ENCODE measurements around the gene BRIP1. TPM values are rescaled to one million over a fixed set of nuclear protein-coding genes. Genes with fewer than 3 reads are reported as not detected.

BRIP1 gene
- polyA plus RNA-seq, 1 of the 3 experiments (the other 2 are of a cell fraction) = 2.0 TPM

GRCh38 chr17:61716225-61716829, 147.0 kb downstream of the BRIP1 start:
- no peak overlapping the region for H3K4me3 ChIP-seq (ENCODE audit: low read depth in 2 of 2, low read length in 1 of 2)
- no peaks in the 10 kb centered on the region for H3F3A ChIP-seq (replicated peaks; ENCODE audit: insufficient read depth)
- no peaks in the 10 kb centered on the region for H3K27me3 ChIP-seq (ENCODE audit: insufficient read depth)
- TF ChIP-seq ZBTB33 (IDR thresholded peaks at IDR 0.05; ENCODE audit: borderline replicate concordance, low read depth) (no peak), TEAD4 (IDR thresholded peaks at IDR 0.05; ENCODE audit: borderline replicate concordance, insufficient read depth) (no peak), MAX (IDR thresholded peaks at IDR 0.05; ENCODE audit: low read depth) (no peak), RAD21 (IDR thresholded peaks at IDR 0.05; ENCODE audit: low read length) (no peak), EP300 (IDR thresholded peaks at IDR 0.05; ENCODE audit: borderline replicate concordance in 1 of 2, low read depth in 1 of 2, low read length in 1 of 2) (no peak), FOXM1 (IDR thresholded peaks at IDR 0.05; ENCODE audit: low read depth) (no peak), SMC3 (IDR thresholded peaks at IDR 0.05; ENCODE audit: low read depth, low read length) (no peak), PBX3 (IDR thresholded peaks at IDR 0.05) (no peak), REST (IDR thresholded peaks at IDR 0.05; ENCODE audit: low read depth, low read length) (no peak), TAF1 (IDR thresholded peaks at IDR 0.05; ENCODE audit: borderline replicate concordance, low read depth, low read length) (no peak), USF2 (IDR thresholded peaks at IDR 0.05; ENCODE audit: borderline replicate concordance, low read depth, low read length) (no peak), MEF2A (IDR thresholded peaks at IDR 0.05; ENCODE audit: borderline replicate concordance, low read depth) (no peak), FOXJ3 (CRISPR knock-in tag; IDR thresholded peaks at IDR 0.05) (no peak)
- POLR2A ChIA-PET = no interaction called here
- H4K20me1 ChIP-seq (ENCODE audit: insufficient read depth) = no peaks in the 10 kb centered on the region
- no peak overlapping the region for H3K4me2 ChIP-seq
- no peaks in the 10 kb centered on the region; the same call in 1 of the 2 replicates for H3K79me2 ChIP-seq (ENCODE audit: insufficient read depth)
- peaks cover 6 to 51% of the 10 kb centered on the region in 2 experiments for H3K36me3 ChIP-seq (replicated peaks in 1 of 2; ENCODE audit: control insufficient read depth in 1 of 2, insufficient read depth in 2 of 2, low read length in 1 of 2)
- H3K9me3 ChIP-seq = peaks cover 40% of the 10 kb centered on the region
- H3K4me1 ChIP-seq (ENCODE audit: control insufficient read depth in 1 of 2, insufficient read depth in 2 of 2, low read depth in 1 of 2, low read length in 1 of 2) = no peaks in the 10 kb centered on the region
- DNase-seq = no peak
- H3K27ac ChIP-seq (ENCODE audit: low read depth in 2 of 2, low read length in 1 of 2) = no peak overlapping the region
- H3K9me2 ChIP-seq = no peaks in the 10 kb centered on the region
- H2AFZ ChIP-seq (ENCODE audit: low read depth) = no peak overlapping the region
- H3K9ac ChIP-seq = no peak overlapping the region
- CTCF ChIA-PET = interaction anchor here (1.4 to 1.5 kb wide), 2 partner anchors 26 to 74 kb away, joined by 3 to 4 read pairs; no protein-coding TSS in a partner anchor
- 93% methylated on average over 1 of the region's 1 CpG for WGBS (ENCODE audit: low lambda C conversion rate)

Measured in SK-N-SH (cell line).